Hippocampal formation (tissue), 2 donors: ENCODE data around the gene EGF.

ENCODE experiments used
- DNase-seq, 2 donors: peaks; one replicate each; lab custom pipeline; 2025; lab: John Stamatoyannopoulos, UW

EGF gene

GRCh38 chr4:109962401-109962800 is 49.7 kb downstream of the EGF start:
- DNase-seq: no peak

GRCh38 chr4:109966891-109967481 is 54.3 kb downstream of the EGF start:
- no peak for DNase-seq

DNA sequence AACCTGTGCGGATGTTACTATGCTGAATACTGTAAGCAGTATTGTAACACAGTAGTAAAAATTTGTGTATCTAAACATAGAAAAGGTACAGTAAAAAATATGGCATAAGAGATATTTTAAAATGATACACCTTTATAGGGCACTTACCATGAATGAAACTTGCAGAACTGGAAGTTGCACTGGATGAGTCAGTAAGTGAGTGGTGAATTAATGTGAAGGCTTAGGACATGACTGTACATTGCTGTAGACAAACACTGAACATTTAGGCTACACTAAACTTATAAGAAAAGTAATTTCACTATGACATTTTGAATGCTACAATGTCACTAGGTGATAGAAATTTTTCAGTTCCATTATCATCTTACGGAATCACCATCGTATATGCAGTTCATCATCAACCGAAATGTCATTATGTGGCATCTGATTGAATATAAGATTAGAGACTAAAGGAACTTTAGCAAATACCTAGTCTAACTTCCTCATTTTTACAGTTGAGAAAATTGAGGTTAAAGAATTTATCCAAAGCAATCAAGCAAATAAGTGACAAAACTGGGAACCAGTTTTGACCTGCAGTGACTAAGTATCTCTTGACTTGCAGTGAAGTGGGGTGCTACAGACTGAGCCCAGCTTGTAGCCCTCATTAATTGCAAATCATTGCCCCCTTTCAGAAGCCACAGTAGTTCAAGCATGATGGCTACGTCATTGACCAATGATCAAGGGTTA is 55.3 kb downstream of the EGF start:
- no peak for DNase-seq

- no peak for DNase-seq
These were observed 56.4 kb downstream of the EGF start for GRCh38 chr4:109969087-109969486.

- peak in 1 of 2 donors; percentile 3 for DNase-seq
These were observed 57.2 kb downstream of the EGF start for GRCh38 chr4:109969919-109970318.

DNA sequence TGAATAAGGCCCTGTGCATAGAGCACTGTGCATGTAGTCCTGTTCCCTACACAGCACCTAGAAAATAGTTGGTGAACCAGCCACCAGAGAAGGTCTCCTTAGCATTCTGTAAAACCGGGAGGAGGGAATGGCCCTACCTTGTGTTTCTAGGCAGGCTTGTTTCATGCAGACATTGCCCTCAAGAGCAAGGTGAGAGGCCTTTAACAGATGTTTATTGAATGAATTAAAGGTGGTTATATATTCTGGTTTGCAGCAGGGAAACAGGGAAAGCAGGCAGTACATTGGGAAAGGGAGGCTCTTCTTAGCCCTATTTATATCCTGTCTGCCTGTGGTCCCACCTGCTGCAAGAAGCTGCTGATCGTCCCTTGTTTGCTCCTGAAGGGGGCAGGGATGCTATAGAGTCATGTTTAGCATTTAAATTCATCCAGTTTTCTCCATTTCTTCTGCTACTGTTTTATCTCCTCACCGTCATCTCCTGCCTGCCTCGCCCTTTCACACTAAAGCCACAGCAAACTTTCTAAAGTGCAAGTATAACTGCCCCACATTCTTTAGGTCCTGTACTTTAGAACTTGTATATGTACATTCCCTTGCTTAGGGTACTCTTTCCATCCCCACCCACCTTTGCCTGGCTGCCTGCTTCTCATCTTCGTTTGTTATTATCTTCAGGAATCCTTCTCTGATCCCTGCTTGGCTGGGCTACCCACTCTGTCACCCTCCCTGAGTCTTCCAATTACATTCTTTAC is 60.3 kb downstream of the EGF start:
- DNase-seq: no peak

GRCh38 chr4:109973529-109973905 is 60.8 kb downstream of the EGF start:
- no peak for DNase-seq

- no peak for DNase-seq
These were observed 63.5 kb downstream of the EGF start for GRCh38 chr4:109976189-109976588.

DNA sequence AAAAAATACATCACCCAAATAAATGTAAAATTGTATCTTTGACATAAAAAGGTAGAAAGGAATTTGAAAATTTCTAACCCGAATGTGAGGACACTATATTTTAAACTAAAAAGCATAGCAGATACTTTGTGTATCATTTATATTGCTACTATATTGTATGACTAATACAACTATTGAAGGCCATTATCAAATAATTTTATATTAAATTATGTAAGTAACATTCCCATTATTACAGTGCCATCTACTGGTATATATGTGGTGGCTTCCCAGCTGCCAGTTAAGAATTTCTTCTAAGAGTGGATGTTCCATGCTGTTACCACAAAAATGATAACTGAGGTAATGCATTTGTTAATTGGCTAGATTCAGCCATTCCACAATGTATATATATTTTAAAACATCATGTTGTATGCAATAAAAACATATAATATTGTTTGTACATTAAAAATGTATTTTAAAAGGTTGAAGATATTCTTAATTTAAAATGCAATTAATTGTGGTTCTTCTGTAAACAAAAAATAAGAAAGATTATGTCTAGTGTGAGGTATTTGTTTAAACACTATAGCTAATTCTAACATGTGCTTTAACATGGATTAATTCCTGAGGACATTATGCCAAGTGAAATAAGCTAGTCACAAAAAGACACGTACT is 65.3 kb downstream of the EGF start:
- peak in 1 of 2 donors; percentile 54 for DNase-seq

- DNase-seq: no peak
These were observed 66.2 kb downstream of the EGF start for GRCh38 chr4:109978704-109979454.

DNA sequence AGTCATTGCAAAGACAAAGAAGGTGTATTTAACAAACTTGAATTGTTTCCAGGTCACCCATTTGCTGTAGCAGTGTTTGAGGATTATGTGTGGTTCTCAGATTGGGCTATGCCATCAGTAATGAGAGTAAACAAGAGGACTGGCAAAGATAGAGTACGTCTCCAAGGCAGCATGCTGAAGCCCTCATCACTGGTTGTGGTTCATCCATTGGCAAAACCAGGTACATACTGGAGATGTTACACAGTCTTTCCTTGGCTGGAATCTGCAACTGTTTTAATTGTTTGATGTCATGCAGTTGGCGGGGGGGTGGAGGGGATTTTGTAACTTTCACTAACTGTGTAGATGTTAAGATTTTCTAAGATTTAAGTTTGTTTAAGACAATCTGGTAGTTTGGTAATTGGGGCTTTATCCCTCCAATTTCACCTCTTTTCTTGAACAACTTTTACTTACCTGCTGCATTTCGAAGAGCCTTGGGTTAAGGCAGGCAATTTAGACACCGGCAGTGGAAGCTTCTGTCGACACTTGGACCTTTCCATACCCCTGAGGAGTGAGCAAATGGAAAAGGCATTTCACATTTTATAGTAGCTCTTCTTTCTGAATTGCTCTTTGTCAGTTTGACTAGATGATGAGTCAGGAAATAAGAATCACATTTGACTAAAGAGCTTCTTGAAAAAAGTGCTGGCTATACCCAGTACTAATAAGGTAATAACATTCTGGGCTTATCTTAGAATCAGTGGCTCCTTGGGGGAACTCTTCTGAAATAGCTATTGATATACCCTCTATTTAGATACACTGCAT is 67.4 kb downstream of the EGF start:
- DNase-seq: no peak

DNA sequence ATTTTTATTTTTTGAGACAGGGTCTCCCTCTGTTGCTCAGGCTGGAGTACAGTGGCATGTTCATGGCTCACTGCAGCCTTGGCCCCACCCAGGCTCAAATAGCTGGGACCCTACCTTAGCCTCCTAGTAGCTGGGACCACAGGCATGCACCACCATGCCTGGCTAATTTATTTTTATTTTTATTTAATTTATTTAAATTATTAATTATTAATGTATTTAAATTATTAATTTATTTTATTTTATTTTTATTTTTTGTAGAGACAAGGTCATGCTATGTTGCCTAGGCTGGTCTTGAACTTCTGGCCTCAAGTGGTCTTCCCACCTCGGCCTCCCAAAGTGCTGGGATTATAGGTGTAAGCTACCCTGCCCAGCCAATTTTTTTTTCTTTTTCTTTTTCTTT is 69.3 kb downstream of the EGF start:
- no peak for DNase-seq

- DNase-seq: no peak
These were observed 69.8 kb downstream of the EGF start for GRCh38 chr4:109982521-109982920.

DNA sequence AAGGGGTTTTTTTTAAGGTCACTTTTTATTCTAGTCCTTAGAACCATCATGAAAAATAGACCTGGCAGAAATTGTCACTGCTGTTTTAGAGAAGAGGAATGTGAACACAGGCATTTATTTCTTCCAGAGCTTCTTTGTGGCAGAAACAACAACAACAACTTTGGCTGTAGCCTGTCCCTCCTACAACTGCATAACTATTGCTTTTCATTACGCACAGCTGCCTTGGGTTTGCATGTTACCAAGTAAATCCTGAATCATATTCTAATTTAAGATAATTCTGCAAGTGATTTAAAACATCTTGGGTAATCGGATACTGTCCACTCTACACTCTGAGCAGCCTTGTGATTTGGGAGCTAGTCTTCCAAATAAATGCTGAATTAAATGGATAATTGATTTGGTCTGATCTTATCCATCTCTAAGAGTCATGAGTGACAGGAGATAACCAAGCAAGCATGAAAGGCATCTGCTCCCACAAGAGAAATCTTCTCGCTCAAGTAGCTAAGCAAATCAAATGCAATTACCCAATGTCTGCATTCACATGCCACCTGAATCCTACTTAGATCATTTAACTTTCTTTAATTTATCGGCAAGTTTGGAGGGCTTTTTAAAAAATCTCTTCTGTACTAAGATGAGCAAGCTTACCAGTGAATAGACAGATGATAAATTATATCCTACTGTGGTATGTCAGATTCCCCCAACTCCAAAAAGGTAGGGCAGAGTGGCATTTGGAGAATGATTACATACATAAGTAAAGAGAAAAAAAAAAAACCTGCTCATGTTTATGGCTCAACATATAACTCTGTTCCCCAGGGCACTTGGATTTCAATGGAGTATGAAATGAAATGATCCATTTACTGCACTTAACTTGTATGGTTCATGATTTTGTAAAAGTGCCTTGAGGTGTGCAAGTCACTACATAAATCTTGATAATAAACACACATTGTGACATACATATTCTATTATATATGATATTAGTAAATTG is 73.6 kb downstream of the EGF start:
- no peak for DNase-seq

GRCh38 chr4:109989044-109989443 is 76.4 kb downstream of the EGF start:
- DNase-seq: no peak

DNA sequence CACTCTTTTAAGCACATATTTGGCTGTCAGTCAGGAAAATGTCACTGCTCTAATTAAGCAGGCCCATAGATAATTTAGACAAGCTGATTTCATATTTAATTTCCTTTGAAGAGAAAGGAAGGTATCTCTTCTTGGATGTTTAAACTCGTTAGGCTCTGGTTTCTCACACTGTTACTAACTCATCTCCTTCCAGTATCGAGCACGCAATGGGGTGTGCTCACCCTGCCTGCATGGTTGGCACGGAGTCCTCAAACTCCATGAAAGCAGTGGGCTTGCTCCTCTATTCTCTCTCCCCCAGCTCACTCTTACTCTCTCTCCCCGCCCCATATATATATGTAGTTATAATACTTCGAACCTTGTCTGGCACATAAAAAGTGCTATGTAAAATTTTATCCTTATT is 76.9 kb downstream of the EGF start:
- DNase-seq: no peak

- DNase-seq: no peak
These were observed 77.9 kb downstream of the EGF start for GRCh38 chr4:109990261-109991257.

- DNase-seq: no peak
These were observed 80.4 kb downstream of the EGF start for GRCh38 chr4:109993116-109993515.

- no peak for DNase-seq
These were observed 81.7 kb downstream of the EGF start for GRCh38 chr4:109994415-109994827.
